NT2/D1 (cell line): Measurements from ENCODE around the gene EIF1.

ENCODE experiments used
- DNase-seq: peaks from one replicate; pipeline ENCODE4 v3.0.0-alpha.2; 2011; ENCODE audit warnings: low read depth, low spot score
- H3K27me3 ChIP-seq: 2 replicates; pipeline ENCODE4 v1.6.0; 2011; ENCODE audit warnings: mild to moderate bottlenecking; ENCODE audit not compliant: insufficient read length, insufficient read depth
- H3K36me3 ChIP-seq: 2 replicates; pipeline ENCODE4 v1.6.1; 2011; ENCODE audit warnings: mild to moderate bottlenecking, low read length, mixed read lengths; ENCODE audit not compliant: insufficient read depth, insufficient read length
- H3K4me1 ChIP-seq: 2 replicates; pipeline ENCODE4 v1.5.1; 2011; ENCODE audit not compliant: insufficient read depth, insufficient read length
- H3K4me3 ChIP-seq: 2 replicates; pipeline ENCODE4 v1.5.1; 2011; ENCODE audit warnings: low read depth; ENCODE audit not compliant: insufficient read length
- H3K9ac ChIP-seq: 2 replicates; pipeline ENCODE4 v1.6.0; 2011; ENCODE audit warnings: low read depth; ENCODE audit not compliant: insufficient read length
- H3K9me3 ChIP-seq: 2 replicates; pipeline ENCODE4 v1.5.1; 2011; ENCODE audit warnings: mild to moderate bottlenecking, low read length; ENCODE audit not compliant: insufficient read depth
- SUZ12 ChIP-seq: IDR thresholded peaks from 2 replicates; pipeline ENCODE4 v1.6.1; 2011; ENCODE audit not compliant: insufficient read length, insufficient read depth; ENCODE audit errors: extremely low read depth
- YY1 ChIP-seq: IDR thresholded peaks from 2 replicates; pipeline ENCODE4 v1.6.1; 2011; ENCODE audit not compliant: insufficient read length, insufficient read depth
- ZNF274 ChIP-seq: IDR thresholded peaks from 2 replicates; pipeline ENCODE4 v1.6.1; 2011; ENCODE audit warnings: mild to moderate bottlenecking, low read depth, low read length

Gene EIF1

GRCh38 chr17:41657936-41658335 is 30.7 kb upstream of the EIF1 start:
- Histone ChIP-seq H3K4me1 (peaks cover 40% of the 10 kb centered on the region), H3K9ac (peak overlapping the region; percentile 51), H3K36me3 (no peaks in the 10 kb centered on the region), H3K9me3 (peaks cover 6% of the 10 kb centered on the region; the same call in 1 of the 2 replicates), H3K27me3 (no peaks in the 10 kb centered on the region), H3K4me3 (no peak overlapping the region)
- TF ChIP-seq YY1, result no peak
- no peak for TF ChIP-seq ZNF274
- TF ChIP-seq SUZ12, result no peak
- DNase-seq, result no peak

- Histone ChIP-seq H3K9ac (peak overlapping the region; percentile 35), H3K9me3 (peaks cover 6% of the 10 kb centered on the region; the same call in 1 of the 2 replicates), H3K4me1 (peaks cover 35% of the 10 kb centered on the region), H3K4me3 (no peak overlapping the region), H3K36me3 (no peaks in the 10 kb centered on the region), H3K27me3 (no peaks in the 10 kb centered on the region)
- TF ChIP-seq SUZ12 (no peak), YY1 (no peak), ZNF274 (no peak)
- DNase-seq, result no peak
These were observed 29.8 kb upstream of the EIF1 start for GRCh38 chr17:41658846-41659245.

- H3K36me3 ChIP-seq, result no peaks in the 10 kb centered on the region
- no peaks in the 10 kb centered on the region for H3K27me3 ChIP-seq
- H3K4me1 ChIP-seq, result peaks cover 28% of the 10 kb centered on the region
- no peak for DNase-seq
- H3K9ac ChIP-seq, result no peak overlapping the region
- TF ChIP-seq ZNF274 (no peak), SUZ12 (no peak), YY1 (no peak)
- peaks cover 6% of the 10 kb centered on the region; the same call in 1 of the 2 replicates for H3K9me3 ChIP-seq
- no peak overlapping the region for H3K4me3 ChIP-seq
These were observed 29.1 kb upstream of the EIF1 start for GRCh38 chr17:41659427-41660212.

GRCh38 chr17:41660221-41660711 is 28.4 kb upstream of the EIF1 start:
- Histone ChIP-seq H3K36me3 (no peaks in the 10 kb centered on the region), H3K9ac (no peak overlapping the region), H3K9me3 (peaks cover 6% of the 10 kb centered on the region; the same call in 1 of the 2 replicates), H3K4me1 (peaks cover 22% of the 10 kb centered on the region), H3K27me3 (no peaks in the 10 kb centered on the region), H3K4me3 (no peak overlapping the region)
- TF ChIP-seq YY1 (no peak), ZNF274 (no peak), SUZ12 (no peak)
- no peak for DNase-seq

- Histone ChIP-seq H3K27me3 (peaks cover 6% of the 10 kb centered on the region), H3K9ac (no peak overlapping the region), H3K4me3 (no peak overlapping the region), H3K9me3 (peaks cover 6% of the 10 kb centered on the region; the same call in 1 of the 2 replicates), H3K4me1 (peaks cover 13% of the 10 kb centered on the region), H3K36me3 (no peaks in the 10 kb centered on the region)
- DNase-seq, result no peak
- TF ChIP-seq YY1, result no peak
- no peak for TF ChIP-seq SUZ12
- no peak for TF ChIP-seq ZNF274
These were observed 25.1 kb upstream of the EIF1 start for GRCh38 chr17:41663451-41664171.

GRCh38 chr17:41664172-41664457 is 24.6 kb upstream of the EIF1 start:
- Histone ChIP-seq H3K4me3 (no peak overlapping the region), H3K9ac (no peak overlapping the region), H3K27me3 (peaks cover 6% of the 10 kb centered on the region), H3K4me1 (peaks cover 8% of the 10 kb centered on the region), H3K9me3 (peaks cover 6% of the 10 kb centered on the region; the same call in 1 of the 2 replicates), H3K36me3 (no peaks in the 10 kb centered on the region)
- DNase-seq, result no peak
- TF ChIP-seq SUZ12, result no peak
- TF ChIP-seq ZNF274, result no peak
- TF ChIP-seq YY1, result no peak
